NCI-H524 (cell line): ENCODE results near the gene NKIRAS2.

Experiments used
- DNase-seq, 2 experiments: peaks; one replicate each; lab custom pipeline; 2025; lab: John Stamatoyannopoulos, UW

NKIRAS2 gene

GRCh38 chr17:42055027-42055426 is 35.1 kb downstream of the NKIRAS2 start:
- no peak for DNase-seq

DNA sequence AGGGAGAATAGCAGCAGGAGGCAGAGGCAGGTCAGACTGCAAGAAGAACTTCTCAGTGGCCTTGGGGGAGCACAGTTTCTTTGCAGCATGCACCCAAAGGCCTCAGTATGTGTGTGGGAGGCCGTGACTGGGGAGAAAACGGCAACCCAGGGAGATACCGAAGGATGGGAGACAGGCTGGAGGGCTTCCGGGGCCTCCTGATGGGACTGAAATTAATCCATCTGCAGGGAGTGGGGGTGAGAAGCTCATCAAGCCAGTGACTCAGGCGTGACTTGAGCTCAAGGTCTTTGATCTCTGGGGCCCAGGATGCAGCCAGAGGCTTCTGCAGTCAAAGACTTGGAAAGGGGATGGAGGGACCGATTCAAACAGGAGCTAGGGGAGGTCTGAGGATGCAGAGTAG is 35.6 kb downstream of the NKIRAS2 start:
- DNase-seq, result no peak

GRCh38 chr17:42056635-42057034 is 36.7 kb downstream of the NKIRAS2 start:
- no peak for DNase-seq

DNA sequence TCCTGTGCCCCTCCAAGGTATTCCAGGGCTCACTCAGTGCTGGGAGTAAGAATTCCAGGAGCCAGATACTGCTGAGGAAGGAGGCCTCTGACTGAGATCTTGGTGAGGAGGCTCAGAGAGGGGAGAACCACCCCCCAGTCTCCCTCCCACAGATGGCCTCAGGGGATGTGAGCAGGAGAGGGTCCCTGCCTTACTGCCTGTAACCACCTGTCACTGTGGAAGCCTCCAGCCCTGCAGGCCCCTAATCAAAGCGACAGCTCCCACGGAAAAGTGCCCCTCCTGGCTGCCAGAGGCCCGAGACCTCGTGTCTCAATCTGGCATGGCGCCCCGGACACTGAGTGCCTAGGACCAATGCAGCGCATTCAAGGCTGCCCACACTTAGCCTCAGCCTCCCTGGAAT is 38.2 kb downstream of the NKIRAS2 start:
- peak in 1 of 2 experiments; percentile 63 for DNase-seq

DNA sequence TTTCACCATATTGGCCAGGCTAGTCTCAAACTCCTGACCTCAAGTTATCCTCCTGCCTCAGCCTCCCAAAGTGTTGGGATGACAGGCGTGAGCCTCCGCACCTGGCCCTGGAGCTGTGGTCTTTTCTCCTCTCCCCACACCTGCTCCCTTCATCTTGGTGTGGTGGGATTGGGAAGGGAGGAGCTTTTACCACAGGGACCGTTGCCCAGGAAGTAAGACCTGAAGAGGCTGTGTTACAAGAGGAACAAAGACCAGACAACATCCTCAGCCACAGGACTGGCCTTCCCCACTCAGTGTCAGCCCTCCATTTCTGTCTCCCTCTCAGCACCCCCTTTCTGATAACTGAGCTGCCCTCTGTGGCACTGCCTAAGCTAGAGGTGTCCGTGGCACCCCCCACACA is 39.9 kb downstream of the NKIRAS2 start:
- no peak for DNase-seq

DNA sequence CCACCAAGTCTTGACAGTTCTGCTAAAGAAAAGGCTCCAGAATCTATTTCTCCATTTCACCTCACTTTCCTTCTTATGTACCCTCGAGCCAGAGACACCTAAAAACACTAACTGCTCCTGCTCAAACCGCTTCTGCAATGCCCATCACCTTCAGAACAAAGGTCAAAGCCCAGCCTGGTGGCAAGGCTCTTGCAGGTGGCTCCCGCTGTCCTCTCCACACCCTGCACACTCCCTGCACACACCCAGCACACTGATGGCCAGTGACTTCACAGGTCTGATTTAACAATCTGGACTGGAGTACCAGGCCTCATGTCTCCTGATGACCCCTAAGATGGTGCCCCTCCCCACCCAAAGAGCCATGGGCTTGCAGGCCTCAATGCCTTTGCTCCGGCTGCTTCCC is 40.3 kb downstream of the NKIRAS2 start:
- DNase-seq, result no peak

GRCh38 chr17:42061646-42062487 is 42.0 kb downstream of the NKIRAS2 start:
- peak in 1 of 2 experiments; percentile 23 for DNase-seq

GRCh38 chr17:42062681-42063080 is 42.8 kb downstream of the NKIRAS2 start:
- DNase-seq, result no peak

DNA sequence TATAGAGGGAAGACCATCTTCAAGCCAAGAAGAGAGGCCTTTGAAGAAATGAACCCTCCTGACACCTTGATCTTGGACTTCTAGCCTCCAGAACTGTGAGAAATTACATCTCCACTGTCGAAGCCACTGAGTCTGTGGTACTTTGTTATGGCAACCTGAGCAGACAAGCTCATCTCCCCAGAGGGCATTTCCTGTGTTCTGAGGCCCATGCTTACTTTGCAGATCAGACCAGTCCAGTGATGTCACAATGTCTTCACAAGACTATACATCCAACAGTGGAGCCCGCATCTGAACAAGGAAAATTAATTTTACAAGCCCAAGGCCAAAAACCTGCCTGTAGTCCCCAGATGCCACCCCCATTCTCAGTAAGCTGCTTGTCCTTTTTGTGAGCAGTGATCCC is 45.3 kb downstream of the NKIRAS2 start:
- no peak for DNase-seq

- DNase-seq, result peak; percentile 42 to 74
Measured at GRCh38 chr17:42067371-42068091, 47.6 kb downstream of the NKIRAS2 start.

DNA sequence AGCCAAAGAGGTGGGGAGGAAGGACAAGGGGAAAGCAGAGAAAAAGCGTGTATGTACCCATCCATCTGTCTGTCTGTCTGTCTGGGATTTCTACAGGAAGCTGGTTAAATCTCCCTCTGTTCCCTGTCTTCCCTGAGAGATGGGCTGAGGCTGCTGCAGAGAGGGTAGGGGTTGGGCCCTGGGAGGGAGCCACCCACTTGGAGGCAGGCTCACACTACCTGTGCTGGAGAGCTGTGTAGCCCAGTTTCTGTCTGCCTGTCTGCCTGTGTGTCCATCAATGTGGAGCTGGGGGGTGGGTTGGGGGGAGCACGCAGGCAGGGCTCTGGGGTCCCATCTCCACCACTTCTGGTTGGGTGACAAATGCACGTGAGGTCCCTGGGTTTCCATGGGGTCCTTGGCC is 49.1 kb downstream of the NKIRAS2 start:
- no peak for DNase-seq

DNA sequence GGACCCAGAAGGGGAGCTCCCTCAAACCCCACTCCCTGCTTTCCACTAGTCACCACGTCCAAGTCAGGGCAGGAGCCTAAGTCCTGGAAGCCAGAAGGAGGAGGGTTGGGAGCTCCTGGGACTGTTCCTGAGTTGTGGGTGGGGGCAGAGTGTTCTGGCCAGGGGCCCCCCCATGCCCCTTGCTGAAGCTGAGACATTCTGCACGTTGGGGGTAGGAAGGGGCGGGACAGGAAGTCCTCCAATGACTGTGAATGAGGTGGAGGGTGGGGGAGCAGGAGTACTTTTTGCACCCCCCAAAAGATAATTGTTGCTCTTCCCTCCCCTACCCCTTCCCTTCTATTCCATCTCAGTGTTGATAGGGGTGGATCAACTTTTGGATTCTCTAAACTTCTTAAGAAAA is 51.9 kb downstream of the NKIRAS2 start:
- DNase-seq, result no peak

DNA sequence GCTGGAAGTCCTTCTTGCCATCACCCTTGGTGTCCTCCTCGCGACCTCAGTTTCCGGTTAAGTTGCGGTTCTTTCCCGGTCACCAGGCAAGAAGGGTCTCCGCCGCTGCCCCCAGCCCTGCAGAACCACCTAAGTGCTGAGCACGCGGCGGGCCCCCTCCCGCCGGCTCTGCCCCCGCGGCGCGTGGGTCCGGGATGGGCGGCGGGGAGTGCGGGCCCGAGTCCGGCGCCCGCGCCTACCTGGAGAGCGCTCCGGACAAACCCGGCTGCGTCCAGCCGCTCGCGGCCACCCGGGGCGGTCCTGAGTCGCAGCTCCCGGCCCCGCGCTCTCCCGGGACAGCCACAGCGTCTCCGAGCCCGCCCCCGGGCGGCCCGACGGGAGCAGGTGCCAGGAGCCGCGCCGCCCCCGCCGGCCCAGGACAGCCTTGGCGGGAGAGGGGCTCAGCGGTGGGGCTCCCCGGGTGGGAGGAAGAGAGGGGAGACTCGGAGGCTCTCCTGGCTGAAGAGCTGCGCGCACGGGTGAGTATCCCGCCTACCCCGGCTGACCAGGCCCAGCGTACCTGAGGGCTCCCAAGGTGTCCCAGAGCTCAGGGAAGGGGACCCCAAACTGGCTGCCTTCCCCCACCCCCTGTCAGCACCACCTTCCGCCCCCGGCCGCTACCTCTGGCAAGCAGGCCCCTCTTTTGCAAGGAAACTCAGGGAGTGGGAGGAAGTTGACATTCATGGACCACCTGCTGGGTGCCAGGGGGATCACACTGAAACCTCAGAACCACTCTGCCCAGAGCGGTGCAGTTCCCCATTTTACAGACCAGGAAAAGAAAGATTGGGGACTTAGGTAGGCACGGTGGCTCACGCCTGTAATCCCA is 52.7 kb downstream of the NKIRAS2 start:
- peak in 1 of 2 experiments; percentile 7 for DNase-seq
